Measurements from ENCODE around the gene LACTB. TPM values are rescaled to one million over a fixed set of nuclear protein-coding genes. Genes with fewer than 3 reads are reported as not detected.

Gene LACTB
- total and polyA plus RNA-seq, 4 donors, result 13.2 to 25.3 (median 19.1) TPM

GRCh38 chr15:63110428-63111026, 11.1 kb upstream of the LACTB start:
- H3K27ac ChIP-seq (ENCODE audit: low read depth in 1 of 2, low read length in 2 of 2), result no peak overlapping the region
- no peaks in the 10 kb centered on the region for H3K36me3 ChIP-seq (ENCODE audit: control insufficient read depth in 4 of 4, insufficient read depth in 3 of 4, low read depth in 1 of 4, low read length in 3 of 4)
- no peak overlapping the region for H3K9ac ChIP-seq (ENCODE audit: low read depth in 1 of 2, low read length in 2 of 2)
- H3K4me1 ChIP-seq (ENCODE audit: control insufficient read depth in 4 of 4, insufficient read depth in 4 of 4, low read length in 3 of 4), result peaks cover 6 to 27% (median 20%) of the 10 kb centered on the region in 4 donors
- no peaks in the 10 kb centered on the region for H3K9me3 ChIP-seq (ENCODE audit: control insufficient read depth in 4 of 4, low read length in 3 of 4)
- DNase-seq (ENCODE audit: low spot score), result no peak
- WGBS, result 95% methylated on average over 3 of the region's 3 CpGs
- no peak overlapping the region for H3K4me3 ChIP-seq (ENCODE audit: low read depth in 1 of 3, low read length in 3 of 3)
- H3K27me3 ChIP-seq (ENCODE audit: control insufficient read depth in 4 of 4, insufficient read depth in 4 of 4, low read length in 3 of 4), result no peaks in the 10 kb centered on the region
- TF ChIP-seq RAD21 (IDR thresholded peaks at IDR 0.05), result no peak
- no peak for TF ChIP-seq ZBTB33 (IDR thresholded peaks at IDR 0.05)
- no peak for TF ChIP-seq TAF1 (conservative IDR thresholded peaks at IDR 0.05)
- TF ChIP-seq GABPA (IDR thresholded peaks at IDR 0.05 in 1 of 2, conservative IDR thresholded peaks at IDR 0.05 in 1 of 2), result no peak
- TF ChIP-seq ATF3 (IDR thresholded peaks at IDR 0.05), result no peak
- no peak for TF ChIP-seq YY1 (IDR thresholded peaks at IDR 0.05)
- TF ChIP-seq MAX (IDR thresholded peaks at IDR 0.05), result no peak
- no peak for TF ChIP-seq REST (IDR thresholded peaks at IDR 0.05)
- TF ChIP-seq RXRA (IDR thresholded peaks at IDR 0.05), result no peak
- TF ChIP-seq EGR1 (IDR thresholded peaks at IDR 0.05; ENCODE audit: low read depth in 2 of 2), result no peak
- TF ChIP-seq JUND (IDR thresholded peaks at IDR 0.05), result no peak
- no peak for TF ChIP-seq SP1 (IDR thresholded peaks at IDR 0.05)
- TF ChIP-seq HNF4G (IDR thresholded peaks at IDR 0.05), result no peak
- no peak for TF ChIP-seq HNF4A (conservative IDR thresholded peaks at IDR 0.05)
- no peak for TF ChIP-seq CTCF (IDR thresholded peaks at IDR 0.05; ENCODE audit: low read depth, low read length, missing input control)
- TF ChIP-seq FOXA2 (IDR thresholded peaks at IDR 0.05), result no peak
- no peak for TF ChIP-seq NR2F2 (IDR thresholded peaks at IDR 0.05)
- no peak for TF ChIP-seq FOXA1 (IDR thresholded peaks at IDR 0.05)
